Ectodermal cell (in vitro differentiated cells): ENCODE measurements around the gene DOCK6.

Source experiments
- H3K27ac ChIP-seq: 2 replicates; pipeline ENCODE4 v1.7.0; 2013; ENCODE audit warnings: mild to moderate bottlenecking, low read depth, low read length; ENCODE audit not compliant: insufficient read depth, poor library complexity, severe bottlenecking
- H3K27me3 ChIP-seq: 2 replicates; pipeline ENCODE4 v1.7.0; 2013; ENCODE audit warnings: mild to moderate bottlenecking, low read length; ENCODE audit not compliant: insufficient read depth, control insufficient read depth, poor library complexity, severe bottlenecking
- H3K36me3 ChIP-seq: one replicate; pipeline ENCODE4 v1.7.0; 2013; ENCODE audit warnings: low read length; ENCODE audit not compliant: control insufficient read depth, insufficient read depth
- H3K4me1 ChIP-seq: one replicate; pipeline ENCODE4 v1.7.0; 2013; ENCODE audit warnings: low read length; ENCODE audit not compliant: control insufficient read depth, insufficient read depth
- H3K4me3 ChIP-seq: 2 replicates; pipeline ENCODE4 v1.7.0; 2013; ENCODE audit warnings: low read depth, low read length, control low read depth; ENCODE audit not compliant: insufficient read depth
- H3K9me3 ChIP-seq: 2 replicates; pipeline ENCODE4 v1.7.0; 2013; ENCODE audit warnings: mild to moderate bottlenecking, low read length, moderate library complexity; ENCODE audit not compliant: control insufficient read depth
- WGBS, 2 experiments: methylation state at CpG; one replicate each; pipeline ENCODE4 v1.1.7; 2013; ENCODE audit warnings: missing lambda C conversion rate in 2 of 2; 5-methylcytosine and 5-hydroxymethylcytosine counted together

Gene DOCK6

GRCh38 chr19:11174336-11174735 lies 88.0 kb downstream of the DOCK6 start:
- Histone ChIP-seq H3K4me1 (no peaks in the 10 kb centered on the region), H3K9me3 (no peaks in the 10 kb centered on the region), H3K4me3 (no peak overlapping the region), H3K27ac (no peak overlapping the region), H3K36me3 (peaks cover 16% of the 10 kb centered on the region), H3K27me3 (no peaks in the 10 kb centered on the region)
- WGBS, 2 experiments: 94 to 97% methylated on average over 27 of the region's 27 CpGs

GRCh38 chr19:11173516-11174155 lies 88.7 kb downstream of the DOCK6 start:
- Histone ChIP-seq H3K4me1 (no peaks in the 10 kb centered on the region), H3K36me3 (peaks cover 16% of the 10 kb centered on the region), H3K27me3 (no peaks in the 10 kb centered on the region), H3K9me3 (no peaks in the 10 kb centered on the region), H3K4me3 (no peak overlapping the region), H3K27ac (no peak overlapping the region)
- WGBS, 2 experiments: 89% methylated on average over 8 of the region's 8 CpGs

DNA sequence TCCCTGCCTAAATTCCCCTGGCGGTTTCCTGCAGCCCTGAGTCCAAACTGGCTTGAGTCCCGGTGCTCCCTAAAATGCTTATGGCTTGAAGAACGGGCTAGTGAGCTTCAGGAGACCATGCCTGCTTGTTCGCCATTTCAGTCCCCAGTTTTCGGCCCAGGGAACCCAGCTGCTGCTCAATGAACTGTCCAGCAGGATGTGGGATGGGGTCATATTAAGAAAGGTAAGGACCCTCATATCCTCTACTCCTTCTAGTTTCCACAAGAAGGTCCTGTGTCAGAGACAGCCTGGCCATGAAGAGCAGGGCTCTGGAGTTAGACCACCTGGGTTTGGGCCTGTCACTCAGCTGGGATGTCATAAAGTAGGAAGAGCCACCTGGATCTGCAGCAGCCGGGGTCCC lies 89.7 kb downstream of the DOCK6 start:
- no peaks in the 10 kb centered on the region for H3K4me1 ChIP-seq
- peaks cover 16% of the 10 kb centered on the region for H3K36me3 ChIP-seq
- no peaks in the 10 kb centered on the region for H3K27me3 ChIP-seq
- no peak overlapping the region for H3K27ac ChIP-seq
- WGBS, 2 experiments: 94 to 96% methylated on average over 6 of the region's 6 CpGs
- no peak overlapping the region for H3K4me3 ChIP-seq
- H3K9me3 ChIP-seq: no peaks in the 10 kb centered on the region

GRCh38 chr19:11171144-11171543 lies 91.2 kb downstream of the DOCK6 start:
- no peaks in the 10 kb centered on the region for H3K27me3 ChIP-seq
- H3K27ac ChIP-seq: no peak overlapping the region
- no peaks in the 10 kb centered on the region for H3K4me1 ChIP-seq
- no peaks in the 10 kb centered on the region for H3K9me3 ChIP-seq
- 92 to 95% methylated on average over 4 to 5 of the region's 5 CpGs for WGBS, 2 experiments
- peaks cover 12% of the 10 kb centered on the region for H3K36me3 ChIP-seq
- H3K4me3 ChIP-seq: no peak overlapping the region

GRCh38 chr19:11169896-11170678 lies 92.2 kb downstream of the DOCK6 start:
- Histone ChIP-seq H3K9me3 (no peaks in the 10 kb centered on the region), H3K27ac (no peak overlapping the region), H3K4me1 (no peaks in the 10 kb centered on the region), H3K36me3 (peaks cover 13% of the 10 kb centered on the region), H3K4me3 (no peak overlapping the region), H3K27me3 (no peaks in the 10 kb centered on the region)
- 95 to 97% methylated on average over 31 of the region's 31 CpGs for WGBS, 2 experiments

DNA sequence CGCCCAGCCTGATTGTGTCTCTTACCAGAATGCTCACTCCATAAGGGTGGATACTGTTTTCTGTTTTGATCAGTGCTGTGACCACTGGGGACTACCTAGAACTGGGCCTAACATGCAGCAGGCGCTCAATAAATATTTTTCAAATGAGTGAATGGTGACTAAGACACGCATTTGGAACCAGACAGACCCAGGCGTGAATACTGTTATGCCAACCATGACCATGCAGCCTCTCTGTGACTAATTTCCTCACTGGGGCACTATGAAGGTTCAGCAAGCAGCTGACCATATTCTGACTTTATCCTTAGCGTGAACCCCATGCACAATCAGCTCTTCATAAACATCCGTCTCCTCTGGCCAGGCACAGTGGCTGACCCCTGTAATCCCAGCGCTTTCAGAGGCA lies 93.8 kb downstream of the DOCK6 start:
- WGBS, 2 experiments: 85 to 90% methylated on average over 7 of the region's 7 CpGs
- Histone ChIP-seq H3K4me3 (no peak overlapping the region), H3K27me3 (no peaks in the 10 kb centered on the region), H3K4me1 (no peaks in the 10 kb centered on the region), H3K36me3 (peaks cover 5% of the 10 kb centered on the region), H3K9me3 (no peaks in the 10 kb centered on the region), H3K27ac (no peak overlapping the region)

DNA sequence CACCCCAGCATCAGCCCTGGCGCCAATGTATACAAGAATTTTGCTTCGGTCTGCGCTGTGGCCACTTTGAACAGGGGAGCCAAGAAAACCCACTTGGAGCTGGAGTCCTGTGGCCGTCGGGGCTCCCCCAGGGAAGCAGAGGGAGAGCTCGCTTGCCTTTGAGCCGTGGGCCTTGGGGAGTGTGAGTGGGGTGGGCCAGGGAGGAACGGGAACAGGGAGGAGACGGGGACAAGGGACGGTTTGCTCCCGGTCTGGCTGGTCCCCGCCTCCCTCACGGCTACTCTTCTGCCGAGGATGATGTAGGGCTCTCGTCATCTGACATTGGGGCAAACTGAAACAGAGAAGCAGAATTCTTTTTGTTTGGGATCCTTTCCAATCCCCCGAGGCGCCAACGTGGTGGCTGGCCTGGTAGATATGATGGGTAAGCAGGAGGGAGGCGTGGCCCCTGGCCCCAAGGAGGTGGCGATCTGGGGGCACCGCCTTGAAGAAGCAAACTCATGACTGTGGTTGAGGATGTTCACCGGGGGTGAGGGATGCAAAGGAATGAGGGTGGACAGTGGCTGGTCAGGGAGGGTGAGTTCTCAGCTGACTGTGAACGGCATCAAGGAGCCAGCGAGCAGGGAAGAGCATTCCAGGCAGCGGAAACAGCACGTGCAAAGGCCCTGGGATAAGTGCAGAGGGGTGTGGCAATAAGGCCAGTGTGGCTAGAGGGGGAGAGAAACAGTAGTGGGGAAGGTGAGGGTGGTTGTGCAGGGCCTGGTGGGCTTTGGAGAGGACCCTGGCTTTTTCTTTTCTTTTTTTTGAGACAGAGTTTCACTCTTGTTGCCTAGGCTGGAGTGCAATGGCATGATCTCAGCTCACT lies 95.8 kb downstream of the DOCK6 start:
- H3K36me3 ChIP-seq: peaks cover 4% of the 10 kb centered on the region
- H3K27ac ChIP-seq: no peak overlapping the region
- H3K9me3 ChIP-seq: no peaks in the 10 kb centered on the region
- 89 to 90% methylated on average over 26 of the region's 26 CpGs for WGBS, 2 experiments
- no peaks in the 10 kb centered on the region for H3K27me3 ChIP-seq
- no peak overlapping the region for H3K4me3 ChIP-seq
- H3K4me1 ChIP-seq: no peaks in the 10 kb centered on the region

DNA sequence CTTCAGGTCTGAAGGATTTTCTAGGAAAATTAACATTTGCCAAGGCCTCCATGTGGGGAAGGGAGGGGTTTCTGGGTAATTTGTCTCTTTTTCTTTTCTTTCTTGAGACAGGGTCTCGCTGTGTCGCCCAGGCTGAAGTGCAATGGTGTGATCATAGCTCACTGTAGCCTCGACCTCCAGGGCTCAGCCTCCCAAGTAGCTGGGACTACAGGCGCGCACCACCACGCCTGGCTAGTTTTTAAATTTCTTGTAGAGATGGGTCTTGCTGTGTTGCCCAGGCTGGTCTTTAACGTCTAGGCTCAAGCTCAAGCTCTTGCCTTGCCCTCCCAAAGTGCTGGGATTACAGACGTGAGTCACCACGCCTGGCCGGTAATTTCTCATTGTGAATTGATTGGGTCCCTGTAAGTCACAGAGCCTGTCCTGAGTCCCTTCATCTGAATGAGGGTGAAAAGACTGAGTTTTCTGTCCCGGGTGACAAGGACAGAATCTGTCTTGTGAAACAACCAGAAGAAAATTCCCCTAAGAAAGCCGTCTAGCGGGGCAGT lies 96.8 kb downstream of the DOCK6 start:
- no peaks in the 10 kb centered on the region for H3K9me3 ChIP-seq
- no peaks in the 10 kb centered on the region for H3K4me1 ChIP-seq
- no peak overlapping the region for H3K27ac ChIP-seq
- H3K4me3 ChIP-seq: no peak overlapping the region
- H3K36me3 ChIP-seq: peaks cover 4% of the 10 kb centered on the region
- WGBS, 2 experiments: 95% methylated on average over 12 to 13 of the region's 13 CpGs
- H3K27me3 ChIP-seq: no peaks in the 10 kb centered on the region

GRCh38 chr19:11164879-11165406 lies 97.4 kb downstream of the DOCK6 start:
- Histone ChIP-seq H3K27me3 (no peaks in the 10 kb centered on the region), H3K4me3 (no peak overlapping the region), H3K36me3 (peaks cover 4% of the 10 kb centered on the region), H3K9me3 (no peaks in the 10 kb centered on the region), H3K4me1 (no peaks in the 10 kb centered on the region), H3K27ac (peak overlapping the region; percentile 26)
- 90 to 91% methylated on average over 17 of the region's 17 CpGs for WGBS, 2 experiments
